Measurements from ENCODE around the gene GFOD1.
A peak's percentile ranks its signal among the peaks of the same experiment; 100 is the strongest.

GFOD1 gene

DNA sequence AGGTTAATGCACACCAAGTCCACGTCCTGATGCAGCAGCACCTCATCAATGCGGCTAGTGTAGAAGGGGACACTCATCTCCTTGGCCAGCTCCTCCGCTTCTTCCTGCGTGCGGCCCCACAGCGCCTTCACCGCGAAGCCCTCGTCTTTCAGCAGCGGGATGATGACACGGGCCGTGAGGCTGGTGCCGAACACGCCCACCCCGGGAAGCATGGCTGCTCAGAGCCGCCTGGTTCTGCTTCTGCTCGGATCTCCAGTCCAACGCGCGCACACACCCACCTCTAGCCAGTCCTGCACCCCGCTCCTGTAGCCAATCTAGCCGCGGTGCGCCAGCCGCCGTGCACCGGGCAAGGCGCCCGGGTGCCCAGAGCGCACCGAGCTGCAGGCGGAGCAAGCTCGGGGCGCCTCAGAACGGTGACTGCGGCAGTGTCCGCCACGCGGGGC, 700 bp downstream of the GFOD1 start:
- DNase-seq (ENCODE audit: low read depth in 2 of 3, low spot score in 1 of 3), result peak; percentile 31 to 58 (median 54)

GRCh38 chr6:13485923-13486562, 1.4 kb downstream of the GFOD1 start:
- peak in 2 of 3 donors; percentile 11 to 20 for DNase-seq (ENCODE audit: low read depth in 2 of 3, low spot score in 1 of 3)

- no peak for DNase-seq (ENCODE audit: low read depth in 2 of 3, low spot score in 1 of 3)
Observed at GRCh38 chr6:13485303-13485702, 2.1 kb downstream of the GFOD1 start.

DNA sequence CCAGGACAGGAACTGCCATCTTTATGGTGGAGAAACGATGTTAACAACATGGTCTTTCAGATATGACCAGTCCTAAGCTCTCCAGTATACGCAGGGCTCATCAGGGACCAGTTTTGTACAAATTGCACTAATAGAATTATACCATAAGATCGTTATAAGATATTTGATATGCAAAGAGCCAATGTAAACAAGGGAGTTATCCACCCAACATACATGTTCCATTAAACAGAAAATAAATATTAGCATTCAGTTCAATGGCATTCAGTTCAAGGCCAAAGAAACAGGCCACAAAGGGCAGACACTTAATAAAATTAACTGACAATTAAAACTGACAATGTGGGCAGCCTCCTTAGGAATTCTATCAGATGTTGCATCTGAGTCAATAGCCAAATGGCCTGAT, 2.6 kb downstream of the GFOD1 start:
- DNase-seq (ENCODE audit: low read depth in 2 of 3, low spot score in 1 of 3), result no peak

- peak in 1 of 3 donors; percentile 12 for DNase-seq (ENCODE audit: low read depth in 2 of 3, low spot score in 1 of 3)
Observed at GRCh38 chr6:13484138-13484708, 3.2 kb downstream of the GFOD1 start.

- DNase-seq (ENCODE audit: low read depth in 2 of 3, low spot score in 1 of 3), result no peak
Observed at GRCh38 chr6:13480631-13481501, 6.5 kb downstream of the GFOD1 start.

DNA sequence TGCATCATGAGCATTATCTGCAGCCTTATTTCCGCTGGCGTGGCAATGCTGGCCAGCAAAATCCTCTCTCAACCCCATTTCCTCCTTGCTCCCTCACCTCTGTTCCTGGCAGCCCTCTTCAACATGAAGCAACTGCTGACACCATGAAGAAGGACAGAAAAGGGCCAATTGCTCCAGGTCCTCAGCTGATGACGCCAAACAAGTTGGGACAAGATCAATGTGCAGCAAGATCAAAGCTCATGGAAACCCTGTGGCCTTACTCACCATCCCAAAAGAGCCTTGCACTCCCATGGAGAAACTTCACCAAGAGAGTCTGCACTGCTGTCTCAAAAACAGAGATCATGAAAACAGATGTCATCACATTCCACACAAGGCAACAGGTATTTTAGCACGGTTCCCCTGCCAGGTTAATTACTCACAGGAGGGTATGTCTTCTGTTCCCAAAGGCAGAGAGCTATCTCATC, 7.4 kb downstream of the GFOD1 start:
- no peak for DNase-seq (ENCODE audit: low read depth in 2 of 3, low spot score in 1 of 3)

- DNase-seq (ENCODE audit: low read depth in 2 of 3, low spot score in 1 of 3), result no peak
Observed at GRCh38 chr6:13479206-13479800, 8.1 kb downstream of the GFOD1 start.

GRCh38 chr6:13478525-13478966, 8.9 kb downstream of the GFOD1 start:
- DNase-seq (ENCODE audit: low read depth in 2 of 3, low spot score in 1 of 3), result no peak

GRCh38 chr6:13474787-13475186, 12.6 kb downstream of the GFOD1 start:
- DNase-seq (ENCODE audit: low read depth in 2 of 3, low spot score in 1 of 3), result no peak

- DNase-seq (ENCODE audit: low read depth in 2 of 3, low spot score in 1 of 3), result no peak
Observed at GRCh38 chr6:13474360-13474759, 13.0 kb downstream of the GFOD1 start.

DNA sequence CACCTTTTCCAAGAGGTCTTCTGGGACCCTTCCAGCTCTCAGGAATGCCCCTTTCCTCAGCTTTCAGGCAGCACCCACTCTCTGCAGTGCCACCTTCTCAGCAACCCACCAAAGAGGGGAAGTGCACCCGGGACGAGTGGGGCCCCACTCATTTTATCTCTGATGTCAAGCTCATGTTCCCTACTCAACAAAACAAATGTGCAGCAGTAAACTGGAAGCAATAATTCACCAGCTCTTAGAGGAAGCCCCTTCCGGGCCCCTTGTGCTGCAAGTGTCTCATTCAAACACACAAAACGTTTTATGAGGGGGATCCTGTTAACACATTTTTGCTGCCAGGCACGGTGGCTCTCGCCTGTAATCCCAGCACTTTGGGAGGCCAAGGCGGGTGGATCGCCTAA, 13.6 kb downstream of the GFOD1 start:
- no peak for DNase-seq (ENCODE audit: low read depth in 2 of 3, low spot score in 1 of 3)

DNA sequence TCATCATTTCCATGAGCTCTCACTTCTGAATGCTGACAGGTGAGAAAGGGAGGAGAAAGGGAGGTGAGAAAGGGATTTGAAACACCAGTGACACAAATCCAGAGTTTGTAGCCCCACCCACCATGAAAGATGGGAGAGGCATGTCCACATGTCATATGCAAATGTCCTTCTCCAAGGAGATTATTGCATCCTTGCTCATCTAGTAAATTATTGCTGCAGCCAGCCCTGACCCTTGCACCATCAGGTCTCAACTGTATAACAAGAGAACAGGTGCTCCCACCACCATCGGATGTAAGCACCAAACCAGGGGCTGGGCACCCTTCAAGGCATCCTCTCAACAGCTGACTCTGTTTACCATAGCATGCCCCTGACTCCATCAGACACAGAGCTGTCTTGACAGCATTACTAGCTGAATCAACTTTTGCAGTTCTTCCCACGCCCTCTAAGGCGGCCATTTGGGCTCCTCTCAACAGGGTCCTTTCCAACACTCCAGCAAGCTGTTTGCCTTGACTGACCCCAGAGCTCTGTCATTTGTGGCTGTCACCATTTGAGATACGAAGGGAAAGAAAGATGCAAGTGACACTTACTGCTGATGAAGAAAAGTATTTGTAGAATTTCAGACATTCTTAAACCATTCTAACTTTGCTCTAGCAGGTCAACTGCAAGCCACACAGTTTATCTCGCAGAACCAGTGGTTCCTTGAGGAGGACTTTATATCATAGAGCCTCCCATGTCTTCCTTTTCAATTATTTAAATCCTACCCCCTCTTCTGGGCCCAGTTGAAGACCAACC, 14.2 kb downstream of the GFOD1 start:
- no peak for DNase-seq (ENCODE audit: low read depth in 2 of 3, low spot score in 1 of 3)

DNA sequence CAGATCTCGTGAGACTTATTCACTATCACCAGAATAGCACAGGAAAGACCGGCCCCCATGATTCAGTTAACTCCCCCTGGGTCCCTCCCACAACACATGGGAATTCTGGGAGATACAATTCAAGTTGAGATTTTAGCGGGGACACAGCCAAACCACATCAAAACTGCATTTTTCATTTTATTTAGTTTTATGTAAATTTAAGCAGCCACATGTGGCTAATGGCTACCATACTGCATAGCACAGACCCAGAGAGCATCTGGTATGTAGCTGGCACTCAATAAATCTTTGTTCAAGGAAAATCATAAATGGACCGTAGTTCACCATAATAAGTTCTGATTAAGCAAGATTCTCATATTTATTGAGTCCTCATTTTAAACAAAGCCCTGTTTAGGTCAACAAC, 15.3 kb downstream of the GFOD1 start:
- no peak for DNase-seq (ENCODE audit: low read depth in 2 of 3, low spot score in 1 of 3)

DNA sequence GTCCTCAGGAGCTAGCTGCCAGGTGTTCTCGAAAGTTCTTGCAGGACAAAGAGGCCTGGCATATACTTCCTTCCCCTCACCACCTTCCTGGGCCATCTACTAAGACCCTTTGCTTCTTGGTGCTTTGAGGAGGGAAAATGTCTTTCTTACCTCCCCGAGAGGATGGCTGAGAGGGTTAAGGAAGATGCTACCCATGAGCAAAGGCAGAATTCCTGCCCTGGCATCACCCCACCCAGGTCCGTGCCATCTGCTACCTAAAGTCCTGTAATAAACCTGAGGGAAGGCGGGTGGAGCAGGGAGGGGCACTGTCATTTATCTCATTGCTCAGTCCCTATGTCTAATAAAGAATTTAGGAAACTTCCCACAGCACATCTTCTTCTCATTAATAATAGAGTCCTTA, 16.2 kb downstream of the GFOD1 start:
- DNase-seq (ENCODE audit: low read depth in 2 of 3, low spot score in 1 of 3), result no peak

- no peak for DNase-seq (ENCODE audit: low read depth in 2 of 3, low spot score in 1 of 3)
Observed at GRCh38 chr6:13470238-13471140, 16.9 kb downstream of the GFOD1 start.

DNA sequence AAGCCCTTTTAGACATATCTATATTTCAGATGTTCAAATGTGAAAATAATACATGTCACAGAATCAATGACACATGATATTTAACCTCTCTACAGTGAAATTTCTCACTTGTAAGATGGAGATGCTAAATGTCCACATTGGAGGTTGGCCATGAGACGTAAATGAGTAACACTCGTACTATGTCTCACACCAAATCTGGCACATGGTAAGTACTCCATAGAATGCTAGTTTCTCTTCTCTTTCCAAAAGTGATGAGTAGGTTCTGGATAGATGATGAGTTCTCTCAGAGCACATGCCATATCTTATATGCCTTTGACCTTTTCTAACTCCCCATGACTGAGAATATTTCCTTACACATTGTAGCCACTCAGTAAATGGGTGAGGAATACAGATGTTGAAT, 17.7 kb downstream of the GFOD1 start:
- DNase-seq (ENCODE audit: low read depth in 2 of 3, low spot score in 1 of 3), result no peak

DNA sequence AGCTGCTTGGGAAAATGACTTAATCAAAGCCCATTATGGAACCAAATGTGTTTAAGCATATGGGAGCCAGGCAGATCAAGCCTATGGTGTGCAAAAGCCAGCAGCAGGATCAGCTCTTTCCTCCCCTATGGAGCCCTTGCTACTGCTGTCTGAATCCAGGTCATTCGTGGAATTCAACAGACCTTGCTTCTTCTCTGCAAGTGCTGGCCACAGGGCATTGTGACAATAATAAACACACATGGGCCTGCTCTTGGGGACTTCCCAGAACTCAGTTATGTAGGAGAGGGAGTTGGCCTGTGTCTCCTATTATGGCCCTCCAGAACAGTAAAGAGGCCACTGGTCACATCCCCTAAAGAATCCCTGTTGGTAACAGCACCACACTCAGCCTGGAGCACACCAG, 18.6 kb downstream of the GFOD1 start:
- DNase-seq (ENCODE audit: low read depth in 2 of 3, low spot score in 1 of 3), result no peak

DNA sequence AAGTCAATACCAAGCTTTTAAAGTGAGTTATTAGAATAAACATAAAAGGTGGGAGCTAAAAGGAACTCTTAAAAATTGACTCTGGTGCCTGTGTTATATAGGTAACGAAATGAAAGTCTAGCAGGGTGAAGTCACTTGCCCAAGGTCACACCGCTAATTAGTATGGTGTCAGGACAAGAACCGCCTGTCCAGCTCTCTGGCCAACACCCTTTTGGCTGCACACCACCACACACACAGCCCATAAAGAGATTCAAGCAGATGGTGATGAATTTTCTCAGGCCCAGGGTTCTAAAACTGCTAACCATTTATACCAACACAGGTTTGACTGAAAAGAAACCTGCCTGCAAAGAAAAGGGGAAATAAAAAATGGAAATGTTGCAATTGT, 20.2 kb downstream of the GFOD1 start:
- DNase-seq (ENCODE audit: low read depth in 2 of 3, low spot score in 1 of 3), result no peak

Data from stimulated activated CD4-positive, alpha-beta T cell treated with anti-CD3 and anti-CD28 coated beads, Interleukin-12 subunit alpha, Interleukin-12 subunit beta, amount 100 ng/mL, for 48 hours (primary cell).